Fibroblast of the conjunctiva (primary cell): ENCODE measurements around the gene PLEKHG4B.
"Not testable (repeated sequence)": the region's sequence is repeated elsewhere in the genome, so short reads cannot be mapped to it uniquely, and the experiment has no call there.

Experiments
- DNase-seq: peaks from one replicate; pipeline ENCODE4 v3.0.0-alpha.2; 2010; ENCODE audit warnings: low read depth

Gene PLEKHG4B

GRCh38 chr5:93221-93980 is 1.4 kb downstream of the PLEKHG4B start:
- DNase-seq = no peak

DNA sequence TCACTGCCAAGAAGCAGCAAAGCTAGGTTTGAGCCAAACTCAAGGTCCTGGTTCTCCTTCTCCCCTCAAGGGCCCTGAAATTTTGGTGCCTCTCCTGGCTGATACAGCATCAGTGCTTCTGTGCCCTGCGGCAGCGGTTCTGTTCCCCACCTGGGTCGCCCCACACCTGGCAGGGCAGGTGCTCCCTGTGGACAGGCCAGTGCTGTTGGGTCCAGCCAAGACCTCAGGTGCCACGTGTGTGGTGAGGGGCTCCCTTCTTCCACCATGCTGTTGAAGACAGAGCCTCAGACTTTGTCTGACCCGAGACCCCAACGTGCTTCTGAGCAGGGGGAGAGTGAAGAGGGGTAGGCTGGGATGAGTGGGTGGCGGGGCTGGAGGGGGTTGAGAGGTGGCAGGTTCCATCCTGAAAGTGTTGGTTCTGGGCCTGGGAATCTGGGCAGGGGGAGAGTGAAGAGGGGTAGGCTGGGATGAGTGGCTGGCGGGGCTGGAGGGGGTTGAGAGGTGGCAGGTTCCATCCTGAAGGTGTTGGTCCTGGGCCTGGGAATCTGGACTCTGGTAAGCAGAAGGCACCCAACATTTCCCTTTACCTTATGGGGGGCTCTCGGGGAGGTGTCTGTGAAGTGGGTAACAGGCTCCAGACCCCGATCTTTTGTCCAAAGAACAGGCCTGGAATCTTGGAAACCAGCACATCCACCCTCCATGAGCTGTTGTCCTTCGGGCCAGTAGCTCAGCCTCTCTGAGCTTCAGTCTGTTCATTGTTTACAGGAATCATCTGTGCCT is 2.3 kb downstream of the PLEKHG4B start:
- DNase-seq = no peak

GRCh38 chr5:95241-95980 is 3.4 kb downstream of the PLEKHG4B start:
- DNase-seq = no peak

- no peak for DNase-seq
These were observed 5.2 kb downstream of the PLEKHG4B start for GRCh38 chr5:96976-97660.

GRCh38 chr5:99815-100214 is 7.8 kb downstream of the PLEKHG4B start:
- DNase-seq = no peak

- no peak for DNase-seq
These were observed 10.6 kb downstream of the PLEKHG4B start for GRCh38 chr5:102411-103043.

DNA sequence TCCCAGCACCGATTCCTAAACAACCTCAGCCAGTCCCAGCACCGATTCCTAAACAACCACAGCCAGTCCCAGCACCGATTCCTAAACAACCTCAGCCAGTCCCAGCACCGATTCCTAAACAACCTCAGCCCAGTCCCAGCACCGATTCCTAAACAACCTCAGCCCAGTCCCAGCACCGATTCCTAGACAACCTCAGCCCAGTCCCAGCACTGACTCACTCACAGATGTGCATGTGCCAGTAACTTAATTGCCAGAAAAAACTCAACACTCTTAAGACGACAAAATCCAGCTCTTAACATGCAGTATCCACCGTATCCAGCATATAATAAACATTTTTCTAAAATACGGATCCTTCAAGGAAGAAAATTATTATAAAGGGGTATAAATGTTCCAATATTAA is 12.1 kb downstream of the PLEKHG4B start:
- not testable (repeated sequence) for DNase-seq

GRCh38 chr5:104778-105296 is 12.9 kb downstream of the PLEKHG4B start:
- DNase-seq = no peak

DNA sequence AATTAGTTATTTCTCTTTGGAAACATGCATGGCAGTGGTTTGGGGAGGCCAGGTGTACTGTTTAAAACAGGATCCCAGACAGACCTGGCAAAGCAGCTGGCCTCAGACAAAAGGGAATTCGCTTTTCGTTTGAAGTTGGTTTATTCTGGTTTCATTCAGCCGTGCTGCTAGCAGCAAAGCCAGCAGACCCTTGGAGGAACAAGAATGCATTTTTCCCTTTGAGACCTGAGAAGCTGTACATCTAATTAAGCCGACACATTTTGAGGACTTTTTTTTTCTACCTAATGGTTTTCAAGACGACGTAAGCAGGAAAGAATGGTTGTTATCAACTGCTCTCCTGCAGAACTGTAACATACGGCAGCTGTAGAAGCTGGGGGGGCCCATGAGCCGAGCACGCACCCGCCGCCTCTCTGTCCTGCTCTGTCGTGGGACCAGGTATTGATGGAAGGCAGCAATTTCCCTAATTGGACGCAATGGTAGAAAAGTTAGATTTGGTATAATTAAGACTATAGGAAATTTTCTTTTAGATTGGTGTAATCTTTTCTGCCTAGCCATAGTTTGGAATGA is 13.6 kb downstream of the PLEKHG4B start:
- DNase-seq = no peak

- no peak for DNase-seq
These were observed 14.6 kb downstream of the PLEKHG4B start for GRCh38 chr5:106587-106986.

- no peak for DNase-seq
These were observed 15.6 kb downstream of the PLEKHG4B start for GRCh38 chr5:107526-107925.

DNA sequence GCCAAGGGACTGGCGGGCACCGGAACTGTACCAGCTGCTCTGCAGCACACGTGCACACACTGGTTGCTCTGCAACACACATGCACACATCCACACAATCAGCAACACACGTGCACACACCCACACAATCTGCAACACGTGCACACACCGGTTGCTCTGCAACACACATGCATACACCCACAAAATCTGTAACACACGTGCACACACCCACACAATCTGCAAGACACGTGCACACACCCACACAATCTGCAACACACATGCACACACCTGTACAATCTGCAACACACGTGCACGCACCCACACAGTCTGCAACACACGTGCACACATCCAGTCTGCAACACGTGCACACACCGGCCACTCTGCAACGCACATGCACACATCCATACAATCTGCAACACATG is 17.9 kb downstream of the PLEKHG4B start:
- DNase-seq = no peak

GRCh38 chr5:110270-110888 is 18.4 kb downstream of the PLEKHG4B start:
- no peak for DNase-seq

DNA sequence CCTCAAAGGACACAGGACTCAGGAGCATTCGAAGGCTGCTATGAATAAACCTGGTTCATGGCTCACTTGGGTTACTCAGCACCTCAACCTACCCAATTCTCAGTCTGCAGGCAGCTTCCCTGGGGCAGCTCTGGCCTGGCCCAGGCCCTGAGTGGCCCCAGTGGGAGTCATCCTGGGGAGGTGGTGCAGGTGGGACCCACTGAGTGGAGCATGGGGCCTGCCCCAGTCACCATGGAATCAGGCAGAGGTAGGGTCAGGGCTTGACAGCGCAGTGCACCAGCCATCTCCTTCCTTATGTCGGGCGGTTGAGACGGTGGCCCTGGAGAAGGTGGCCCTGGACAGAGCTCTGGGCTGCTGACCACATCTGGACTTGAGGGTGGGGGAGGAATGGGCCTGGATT is 19.2 kb downstream of the PLEKHG4B start:
- no peak for DNase-seq

DNA sequence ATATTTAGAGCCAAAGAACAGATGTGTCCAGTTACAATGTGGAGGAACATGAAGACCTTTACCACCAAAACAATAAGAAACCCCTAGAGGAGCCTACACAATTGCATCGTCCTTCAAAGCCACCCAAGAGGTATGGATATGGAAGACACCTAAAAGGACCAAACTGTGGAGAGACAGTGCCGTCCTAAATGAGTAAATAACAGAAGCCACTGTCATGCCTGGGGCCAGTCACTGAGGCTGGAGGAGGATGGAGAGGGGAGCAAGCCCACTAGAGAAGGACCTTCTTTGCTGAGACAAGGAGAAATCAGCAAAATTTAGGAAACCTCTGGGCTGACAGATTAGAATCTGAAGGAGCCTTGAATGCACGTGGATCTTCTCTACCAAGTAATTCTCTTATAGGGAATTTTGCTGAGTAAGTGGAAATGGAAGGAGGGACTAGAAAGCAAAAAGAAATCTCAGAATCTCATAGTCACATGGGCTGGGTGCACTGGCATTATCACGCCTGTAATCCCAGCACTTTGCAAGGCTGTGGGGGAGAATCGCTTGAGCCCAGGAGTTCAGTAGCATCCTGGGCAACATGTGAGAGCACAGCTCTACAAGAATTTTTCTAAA is 27.6 kb downstream of the PLEKHG4B start:
- no peak for DNase-seq

DNA sequence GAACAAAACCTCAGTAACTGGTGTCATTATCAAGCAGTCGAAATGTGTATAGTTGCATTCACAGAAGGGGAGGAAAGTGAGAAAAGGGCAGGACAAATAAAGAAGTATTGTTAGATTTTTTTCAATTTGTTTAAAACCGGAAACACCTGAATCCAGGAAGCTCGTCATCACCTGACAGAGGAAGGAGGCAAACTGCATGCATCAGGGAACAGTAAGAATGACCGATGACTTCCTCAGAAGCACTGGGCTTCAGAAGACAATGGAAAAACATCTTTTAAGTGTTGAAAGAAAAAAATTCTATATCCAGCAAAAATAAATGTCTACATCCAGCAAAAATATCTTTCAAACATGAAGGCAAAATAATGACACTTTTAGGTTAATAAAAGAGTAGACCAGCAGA is 29.5 kb downstream of the PLEKHG4B start:
- no peak for DNase-seq

GRCh38 chr5:125815-126214 is 33.8 kb downstream of the PLEKHG4B start:
- no peak for DNase-seq

- no peak for DNase-seq
These were observed 34.8 kb downstream of the PLEKHG4B start for GRCh38 chr5:126806-127205.

DNA sequence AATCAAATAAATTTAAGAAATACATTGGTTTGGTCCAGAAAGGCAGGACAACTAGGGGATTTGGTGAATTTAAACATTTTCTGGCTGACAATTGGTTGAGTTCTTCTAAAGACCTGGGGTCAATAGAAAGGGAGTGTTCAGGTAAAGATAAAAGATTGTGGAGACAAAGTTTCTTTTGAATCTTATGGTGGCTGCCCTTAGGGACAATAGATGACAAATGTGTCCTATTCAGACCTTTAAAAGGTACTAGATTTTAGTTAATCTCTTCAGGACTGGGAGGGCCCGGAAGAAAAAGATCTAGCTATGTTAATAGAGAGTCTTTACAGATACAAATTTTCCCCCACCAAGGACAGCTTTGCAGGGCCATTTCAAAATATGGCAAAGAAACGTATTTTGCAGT is 35.9 kb downstream of the PLEKHG4B start:
- no peak for DNase-seq

DNA sequence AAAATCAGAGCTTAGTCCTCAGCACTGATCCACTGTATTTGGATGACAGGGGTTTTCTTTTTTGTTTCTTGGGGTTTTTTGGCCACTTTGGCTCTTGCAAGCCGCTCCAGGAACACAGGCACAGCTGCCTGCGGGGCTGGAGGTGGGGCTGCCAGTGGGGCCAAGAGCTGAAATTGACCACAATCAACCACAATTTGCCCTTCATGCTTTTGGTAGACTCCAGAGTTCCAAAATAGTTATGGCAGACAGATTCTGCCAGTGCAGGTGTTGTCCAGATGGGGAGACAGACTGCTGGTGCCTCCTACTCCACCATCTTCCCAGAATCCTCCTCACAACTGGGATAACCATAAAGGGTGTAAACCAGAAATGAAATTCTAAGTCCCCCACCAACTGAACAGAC is 36.5 kb downstream of the PLEKHG4B start:
- DNase-seq = no peak
